HUES48 (cell line): ENCODE measurements around the gene CDCA4.
"Not testable (repeated sequence)": the region's sequence is repeated elsewhere in the genome, so short reads cannot be mapped to it uniquely, and the experiment has no call there.

Experiments
- H3K27ac ChIP-seq: one replicate; pipeline ENCODE4 v1.7.0; 2013; ENCODE audit warnings: low read depth, low read length, inconsistent platforms
- H3K27me3 ChIP-seq: 2 replicates; pipeline ENCODE4 v1.6.1; 2013; ENCODE audit warnings: mild to moderate bottlenecking, low read length; ENCODE audit not compliant: control insufficient read depth, insufficient read depth
- H3K36me3 ChIP-seq: 2 replicates; pipeline ENCODE4 v1.6.1; 2013; ENCODE audit warnings: low read length; ENCODE audit not compliant: control insufficient read depth, insufficient read depth
- H3K4me1 ChIP-seq: 2 replicates; pipeline ENCODE4 v1.6.1; 2013; ENCODE audit warnings: mild to moderate bottlenecking, low read length; ENCODE audit not compliant: control insufficient read depth, insufficient read depth
- H3K4me3 ChIP-seq: 2 replicates; pipeline ENCODE4 v1.5.1; 2013; ENCODE audit warnings: mild to moderate bottlenecking, low read depth, low read length
- H3K9ac ChIP-seq: 2 replicates; pipeline ENCODE4 v1.6.1; 2013; ENCODE audit warnings: mild to moderate bottlenecking, low read depth, low read length, moderate library complexity
- H3K9me3 ChIP-seq: 2 replicates; pipeline ENCODE4 v1.6.1; 2013; ENCODE audit warnings: low read length; ENCODE audit not compliant: control insufficient read depth, insufficient read depth

Gene CDCA4

GRCh38 chr14:105045710-105046326, 24.9 kb upstream of the CDCA4 start:
- no peak overlapping the region for H3K27ac ChIP-seq

GRCh38 chr14:105043641-105044040, 22.8 kb upstream of the CDCA4 start:
- Histone ChIP-seq H3K9me3 (no peaks in the 10 kb centered on the region), H3K27ac (no peak overlapping the region), H3K9ac (no peak overlapping the region), H3K4me3 (no peak overlapping the region), H3K36me3 (no peaks in the 10 kb centered on the region), H3K4me1 (peaks cover 3% of the 10 kb centered on the region; the same call in 1 of the 2 replicates), H3K27me3 (peaks cover 7% of the 10 kb centered on the region; the same call in 1 of the 2 replicates)

More at GRCh38 chr14:105045710-105046326, 24.9 kb upstream of the CDCA4 start:
- Histone ChIP-seq H3K4me3 (no peak overlapping the region), H3K36me3 (no peaks in the 10 kb centered on the region), H3K4me1 (no peaks in the 10 kb centered on the region), H3K9me3 (no peaks in the 10 kb centered on the region), H3K9ac (no peak overlapping the region), H3K27me3 (peaks cover 7% of the 10 kb centered on the region; the same call in 1 of the 2 replicates)

DNA sequence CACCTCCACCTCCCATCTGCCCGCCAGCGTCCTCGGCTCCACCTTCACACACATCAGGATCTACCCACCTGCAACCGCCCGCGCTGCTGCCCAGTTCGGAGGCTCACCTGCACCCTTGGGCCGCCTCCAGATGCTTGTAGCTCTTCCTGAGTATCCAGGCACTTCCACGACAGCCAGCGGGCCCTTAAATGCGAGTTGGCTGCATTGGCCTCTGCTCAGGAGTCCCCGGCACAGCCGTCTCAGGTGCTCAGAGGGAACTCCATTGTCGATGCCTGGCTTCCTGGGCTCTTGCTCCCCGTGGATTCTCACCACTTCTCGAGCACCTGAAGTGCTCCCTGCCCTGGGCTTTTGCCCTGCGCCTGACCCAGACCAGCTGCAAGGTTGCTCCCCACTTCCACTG, 21.9 kb upstream of the CDCA4 start:
- peaks cover 7% of the 10 kb centered on the region; the same call in 1 of the 2 replicates for H3K27me3 ChIP-seq
- H3K9me3 ChIP-seq = no peaks in the 10 kb centered on the region
- H3K4me3 ChIP-seq = no peak overlapping the region
- no peak overlapping the region for H3K27ac ChIP-seq
- no peak overlapping the region for H3K9ac ChIP-seq
- no peaks in the 10 kb centered on the region for H3K36me3 ChIP-seq
- H3K4me1 ChIP-seq = peaks cover 3% of the 10 kb centered on the region; the same call in 1 of the 2 replicates

DNA sequence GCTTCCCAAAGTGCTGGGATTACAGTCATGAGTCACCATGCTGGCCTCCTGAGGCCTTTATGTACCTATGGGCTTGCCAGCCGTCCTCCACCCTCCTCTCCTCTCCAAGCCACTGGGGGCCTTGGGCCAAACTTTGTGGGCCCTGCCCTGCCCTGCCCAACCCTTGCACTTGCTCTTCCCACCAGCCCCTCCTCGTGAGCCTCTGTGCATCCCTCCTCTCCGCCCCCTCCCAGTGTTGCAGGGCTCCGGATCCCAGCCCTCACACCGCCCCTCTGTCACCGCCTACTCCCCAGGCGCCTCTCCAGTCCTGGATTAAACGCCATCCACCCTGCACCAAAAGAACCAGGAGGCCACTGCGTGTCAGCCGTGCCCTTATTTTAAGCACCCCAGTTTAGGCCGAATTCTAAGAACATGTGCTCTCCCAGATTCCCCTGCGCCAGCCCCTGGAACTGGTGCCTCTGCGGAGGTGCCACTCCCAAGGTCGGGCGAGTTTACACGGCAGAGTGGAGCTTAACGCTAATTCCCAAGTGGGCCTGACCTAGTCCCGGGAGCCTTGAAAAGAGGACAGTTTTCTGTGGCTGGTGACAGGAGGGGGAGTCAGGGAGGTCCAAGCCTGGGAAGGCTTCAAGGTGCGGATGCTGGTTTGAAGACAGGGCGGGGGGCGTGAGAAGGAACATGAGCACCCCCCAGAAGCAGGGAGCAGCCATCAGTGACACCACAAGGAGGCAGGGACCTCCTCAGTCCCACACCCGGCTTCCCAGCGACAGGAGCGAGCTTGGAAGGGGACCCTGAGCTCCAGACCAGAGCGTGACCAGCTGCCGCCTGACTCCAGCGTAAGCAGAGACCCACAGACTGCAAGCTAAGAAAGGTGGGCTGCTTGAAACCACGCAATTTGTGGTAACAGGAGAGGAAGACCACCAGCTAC, 21.2 kb upstream of the CDCA4 start:
- H3K27me3 ChIP-seq = peaks cover 7% of the 10 kb centered on the region; the same call in 1 of the 2 replicates
- no peak overlapping the region for H3K4me3 ChIP-seq
- H3K9me3 ChIP-seq = no peaks in the 10 kb centered on the region
- H3K27ac ChIP-seq = no peak overlapping the region
- no peak overlapping the region for H3K9ac ChIP-seq
- no peaks in the 10 kb centered on the region for H3K36me3 ChIP-seq
- peaks cover 3% of the 10 kb centered on the region; the same call in 1 of the 2 replicates for H3K4me1 ChIP-seq

DNA sequence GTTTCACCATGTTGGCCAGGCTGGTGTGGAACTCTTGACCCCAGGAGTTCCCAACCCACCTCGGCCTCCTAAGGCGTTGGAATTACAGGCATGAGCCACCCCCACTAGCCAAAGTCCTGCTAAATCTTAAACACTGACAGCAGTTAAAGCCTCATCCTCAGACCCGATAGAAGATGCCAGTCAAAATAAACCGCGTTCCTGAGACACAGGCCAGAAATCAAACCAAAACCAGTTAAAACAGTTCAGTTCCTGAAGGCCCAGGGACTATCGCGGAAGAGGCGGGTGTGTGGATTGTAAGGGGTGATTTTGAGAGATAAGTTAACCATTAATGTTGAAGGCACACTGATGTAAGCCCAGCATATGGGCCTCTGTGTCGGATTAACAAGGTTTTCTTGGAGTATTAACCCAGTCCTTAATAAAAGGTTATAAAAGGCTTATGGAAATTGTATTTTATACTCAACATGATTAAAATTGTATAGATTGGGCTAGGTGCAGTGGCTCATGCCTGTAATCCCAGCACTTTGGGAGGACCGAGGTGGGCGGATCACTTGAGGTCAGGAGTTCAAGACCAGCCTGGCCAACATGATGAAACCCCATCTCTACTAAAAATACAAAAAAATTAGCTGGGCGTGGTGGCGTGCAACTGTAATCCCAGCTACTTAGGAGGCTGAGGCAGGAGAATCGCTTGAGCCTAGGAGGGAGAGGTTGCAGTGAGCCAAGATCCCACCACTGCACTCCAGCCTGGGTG, 18.7 kb upstream of the CDCA4 start:
- Histone ChIP-seq H3K27ac (no peak overlapping the region), H3K27me3 (peaks cover 6% of the 10 kb centered on the region), H3K4me1 (peaks cover 3% of the 10 kb centered on the region; the same call in 1 of the 2 replicates), H3K36me3 (no peaks in the 10 kb centered on the region), H3K9me3 (no peaks in the 10 kb centered on the region), H3K4me3 (no peak overlapping the region), H3K9ac (no peak overlapping the region)

GRCh38 chr14:105035616-105036015, 14.7 kb upstream of the CDCA4 start:
- peaks cover 34% of the 10 kb centered on the region for H3K27me3 ChIP-seq
- H3K36me3 ChIP-seq, H3K27ac ChIP-seq, H3K4me3 ChIP-seq, H3K9ac ChIP-seq, H3K9me3 ChIP-seq: not testable (repeated sequence)
- H3K4me1 ChIP-seq = peaks cover 13% of the 10 kb centered on the region

- Histone ChIP-seq H3K27me3 (peaks cover 34% of the 10 kb centered on the region), H3K9ac (no peak overlapping the region), H3K4me3 (peak overlapping the region; percentile 65; the same call in 1 of the 2 replicates), H3K27ac (no peak overlapping the region), H3K4me1 (peaks cover 13% of the 10 kb centered on the region), H3K36me3 (no peaks in the 10 kb centered on the region), H3K9me3 (no peaks in the 10 kb centered on the region)
Observed at GRCh38 chr14:105034315-105035039, 13.6 kb upstream of the CDCA4 start.

DNA sequence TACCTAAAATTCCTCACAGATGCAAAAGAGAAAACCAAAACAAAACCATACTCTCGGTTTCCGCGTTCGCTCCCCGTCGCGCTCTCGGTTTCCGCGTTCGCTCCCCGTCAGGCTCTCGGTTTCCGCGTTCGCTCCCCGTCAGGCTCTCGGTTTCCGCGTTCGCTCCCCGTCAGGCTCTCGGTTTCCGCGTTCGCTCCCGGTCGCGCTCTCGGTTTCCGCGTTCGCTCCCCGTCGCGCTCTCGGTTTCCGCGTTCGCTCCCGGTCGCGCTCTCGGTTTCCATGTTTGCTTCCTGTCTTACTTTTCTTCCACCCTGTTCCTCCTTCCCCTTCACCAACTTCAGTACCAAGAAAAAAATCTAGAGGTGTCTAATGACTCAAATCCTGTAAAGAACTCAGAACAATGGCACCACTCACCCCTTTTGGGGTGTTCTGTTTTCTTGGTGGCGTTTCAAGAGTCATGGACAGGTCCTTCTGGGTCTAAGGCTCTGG, 12.6 kb upstream of the CDCA4 start:
- Histone ChIP-seq H3K4me3 (peak overlapping the region; percentile 65), H3K9ac (peak overlapping the region; percentile 14; the same call in 1 of the 2 replicates), H3K27me3 (peaks cover 34% of the 10 kb centered on the region)
- not testable (repeated sequence) for H3K36me3 ChIP-seq, H3K27ac ChIP-seq, H3K4me1 ChIP-seq, H3K9me3 ChIP-seq

DNA sequence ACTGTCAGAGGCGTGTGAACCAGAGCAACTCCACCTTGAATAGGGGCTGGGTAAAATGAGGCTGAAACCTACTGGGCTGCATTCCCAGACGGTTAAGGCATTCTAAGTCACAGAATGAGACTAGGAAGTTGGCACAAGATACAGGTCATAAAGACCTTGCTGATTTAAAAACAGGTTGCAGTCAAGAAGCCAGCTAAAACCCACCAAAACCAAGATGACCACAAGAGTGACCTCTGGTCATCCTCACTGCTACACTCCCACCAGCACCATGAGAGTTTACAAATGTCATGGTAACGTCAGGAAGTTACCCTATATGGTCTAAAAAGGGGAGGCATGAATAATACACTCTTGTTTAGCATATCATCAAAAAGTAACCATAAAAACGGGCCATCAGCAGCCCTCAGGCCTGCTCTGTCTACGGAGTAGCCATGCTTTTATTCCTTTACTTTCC, 11.6 kb upstream of the CDCA4 start:
- H3K27ac ChIP-seq = not testable (repeated sequence)

GRCh38 chr14:105030836-105031396, 10.0 kb upstream of the CDCA4 start:
- H3K9ac ChIP-seq = no peak overlapping the region

More for the DNA sequence above, 11.6 kb upstream of the CDCA4 start:
- H3K4me1 ChIP-seq, H3K9me3 ChIP-seq, H3K36me3 ChIP-seq, H3K9ac ChIP-seq: not testable (repeated sequence)
- Histone ChIP-seq H3K27me3 (peaks cover 37% of the 10 kb centered on the region), H3K4me3 (peak overlapping the region; percentile 65; the same call in 1 of the 2 replicates)

More at GRCh38 chr14:105030836-105031396, 10.0 kb upstream of the CDCA4 start:
- Histone ChIP-seq H3K4me1 (peaks cover 10% of the 10 kb centered on the region), H3K36me3 (no peaks in the 10 kb centered on the region), H3K27me3 (peaks cover 37% of the 10 kb centered on the region), H3K4me3 (no peak overlapping the region), H3K27ac (no peak overlapping the region), H3K9me3 (no peaks in the 10 kb centered on the region)
